Measurements from ENCODE around the gene MERTK. TPM values are rescaled to one million over a fixed set of nuclear protein-coding genes. Genes with fewer than 3 reads are reported as not detected.

Gene MERTK
- total and polyA plus RNA-seq, 2 donors (not counting 1 experiment from before 2014, with no cell fraction given): 0.04 to 0.34 TPM

GRCh38 chr2:112001136-112001715 lies 102.8 kb downstream of the MERTK start:
- Histone ChIP-seq H3K4me2 (replicated peaks; ENCODE audit: low read depth, low read length, poor library complexity, severe bottlenecking) (peak overlapping the region; percentile 63), H3K36me3 (replicated peaks in 1 of 2; ENCODE audit: control extremely low read depth in 1 of 2, control insufficient read depth in 1 of 2, extremely low read depth in 1 of 2, insufficient read depth in 2 of 2, low read length in 1 of 2) (no peaks in the 10 kb centered on the region), H4K20me1 (ENCODE audit: control insufficient read depth, insufficient read depth, low read length, poor library complexity, severe bottlenecking) (no peaks in the 10 kb centered on the region), H3K79me2 (ENCODE audit: control insufficient read depth, insufficient read depth, low read length) (no peaks in the 10 kb centered on the region), H3K4me3 (ENCODE audit: control extremely low read depth in 1 of 5, extremely low read depth in 1 of 5, insufficient read depth in 1 of 5, low read depth in 2 of 5, low read length in 4 of 5) (peak overlapping the region in 3 of 5 experiments; percentile 8 to 37 (median 35)), H3K9ac (ENCODE audit: low read length) (peak overlapping the region; percentile 13), H3K4me1 (ENCODE audit: control insufficient read depth in 2 of 2, insufficient read depth in 2 of 2, low read length in 2 of 2) (peaks cover 23 to 25% of the 10 kb centered on the region in 2 donors), H2AFZ (ENCODE audit: insufficient read depth, low read depth, low read length, poor library complexity, severe bottlenecking) (peak overlapping the region; percentile 33), H3K27me3 (replicated peaks in 1 of 4; ENCODE audit: control extremely low read depth in 1 of 4, control insufficient read depth in 3 of 4, insufficient read depth in 4 of 4, low read length in 3 of 4) (no peaks in the 10 kb centered on the region), H3K27ac (ENCODE audit: low read length in 2 of 2) (peak overlapping the region in 1 of 2 donors; percentile 49), H3K9me3 (ENCODE audit: control extremely low read depth in 1 of 3, control insufficient read depth in 2 of 3, insufficient read depth in 1 of 3, low read length in 2 of 3) (no peaks in the 10 kb centered on the region)
- peak; percentile 65 for ATAC-seq (ENCODE audit: low read depth)
- ChIA-PET CTCF (interaction anchor here (0.6 kb wide), 1 partner anchor 1331 kb away, joined by 4 read pairs; no protein-coding TSS in a partner anchor), POLR2A (no interaction called here)
- intact Hi-C loops (cut with micrococcal nuclease): no loop called here
- H3K27me3 Mint-ChIP-seq: no peaks in the 10 kb centered on the region
- TF ChIP-seq CTCF (IDR thresholded peaks at IDR 0.05) (no peak), EZH2 (IDR thresholded peaks at IDR 0.05; ENCODE audit: borderline replicate concordance, insufficient read depth, low read depth, low read length, poor library complexity, severe bottlenecking) (no peak)
- H3K9me3 Mint-ChIP-seq (ENCODE audit: insufficient read depth): no peaks in the 10 kb centered on the region
- peak overlapping the region; percentile 67 for H3K27ac Mint-ChIP-seq
- peaks cover 29% of the 10 kb centered on the region for H3K4me1 Mint-ChIP-seq
- peak; percentile 60 for DNase-seq
- H3K4me3 Mint-ChIP-seq: peak overlapping the region; percentile 36
- no CpG with 5 or more reads among the region's 4 CpGs for WGBS (ENCODE audit: insufficient coverage)

- intact Hi-C loops (cut with micrococcal nuclease): no loop called here
- H3K9ac ChIP-seq (ENCODE audit: low read length): no peak overlapping the region
- DNase-seq: no peak
- H4K20me1 ChIP-seq (ENCODE audit: control insufficient read depth, insufficient read depth, low read length, poor library complexity, severe bottlenecking): no peaks in the 10 kb centered on the region
- TF ChIP-seq CTCF (IDR thresholded peaks at IDR 0.05) (no peak), EZH2 (IDR thresholded peaks at IDR 0.05; ENCODE audit: borderline replicate concordance, insufficient read depth, low read depth, low read length, poor library complexity, severe bottlenecking) (no peak)
- CTCF ChIA-PET: interaction anchor here (0.6 to 1.0 kb wide), 2 partner anchors 43 to 1332 kb away, joined by 3 to 4 read pairs; no protein-coding TSS in a partner anchor
- H3K4me2 ChIP-seq (replicated peaks; ENCODE audit: low read depth, low read length, poor library complexity, severe bottlenecking): peak overlapping the region; percentile 63
- Mint-ChIP-seq H3K4me3 (no peak overlapping the region), H3K4me1 (peaks cover 29% of the 10 kb centered on the region), H3K9me3 (ENCODE audit: insufficient read depth) (no peaks in the 10 kb centered on the region), H3K27me3 (no peaks in the 10 kb centered on the region), H3K27ac (no peak overlapping the region)
- POLR2A ChIA-PET: no interaction called here
- no peak for ATAC-seq (ENCODE audit: low read depth)
- no peaks in the 10 kb centered on the region for H3K79me2 ChIP-seq (ENCODE audit: control insufficient read depth, insufficient read depth, low read length)
- H3K36me3 ChIP-seq (replicated peaks in 1 of 2; ENCODE audit: control extremely low read depth in 1 of 2, control insufficient read depth in 1 of 2, extremely low read depth in 1 of 2, insufficient read depth in 2 of 2, low read length in 1 of 2): no peaks in the 10 kb centered on the region
- H2AFZ ChIP-seq (ENCODE audit: insufficient read depth, low read depth, low read length, poor library complexity, severe bottlenecking): no peak overlapping the region
- H3K27ac ChIP-seq (ENCODE audit: low read length in 2 of 2): peak overlapping the region in 1 of 2 donors; percentile 49
- no peaks in the 10 kb centered on the region for H3K9me3 ChIP-seq (ENCODE audit: control extremely low read depth in 1 of 3, control insufficient read depth in 2 of 3, insufficient read depth in 1 of 3, low read length in 2 of 3)
- H3K27me3 ChIP-seq (replicated peaks in 1 of 4; ENCODE audit: control extremely low read depth in 1 of 4, control insufficient read depth in 3 of 4, insufficient read depth in 4 of 4, low read length in 3 of 4): no peaks in the 10 kb centered on the region
- no peak overlapping the region for H3K4me3 ChIP-seq (ENCODE audit: control extremely low read depth in 1 of 5, extremely low read depth in 1 of 5, insufficient read depth in 1 of 5, low read depth in 2 of 5, low read length in 4 of 5)
- H3K4me1 ChIP-seq (ENCODE audit: control insufficient read depth in 2 of 2, insufficient read depth in 2 of 2, low read length in 2 of 2): peaks cover 25 to 26% of the 10 kb centered on the region in 2 donors
Measured at GRCh38 chr2:112001942-112002341, 103.5 kb downstream of the MERTK start.
